Fibroblast of upper back skin (primary cell): Measurements from ENCODE around the gene SRM.

Experiments
- DNase-seq: peaks from one replicate; pipeline ENCODE4 v3.0.0-alpha.2; 2013

Gene SRM

DNA sequence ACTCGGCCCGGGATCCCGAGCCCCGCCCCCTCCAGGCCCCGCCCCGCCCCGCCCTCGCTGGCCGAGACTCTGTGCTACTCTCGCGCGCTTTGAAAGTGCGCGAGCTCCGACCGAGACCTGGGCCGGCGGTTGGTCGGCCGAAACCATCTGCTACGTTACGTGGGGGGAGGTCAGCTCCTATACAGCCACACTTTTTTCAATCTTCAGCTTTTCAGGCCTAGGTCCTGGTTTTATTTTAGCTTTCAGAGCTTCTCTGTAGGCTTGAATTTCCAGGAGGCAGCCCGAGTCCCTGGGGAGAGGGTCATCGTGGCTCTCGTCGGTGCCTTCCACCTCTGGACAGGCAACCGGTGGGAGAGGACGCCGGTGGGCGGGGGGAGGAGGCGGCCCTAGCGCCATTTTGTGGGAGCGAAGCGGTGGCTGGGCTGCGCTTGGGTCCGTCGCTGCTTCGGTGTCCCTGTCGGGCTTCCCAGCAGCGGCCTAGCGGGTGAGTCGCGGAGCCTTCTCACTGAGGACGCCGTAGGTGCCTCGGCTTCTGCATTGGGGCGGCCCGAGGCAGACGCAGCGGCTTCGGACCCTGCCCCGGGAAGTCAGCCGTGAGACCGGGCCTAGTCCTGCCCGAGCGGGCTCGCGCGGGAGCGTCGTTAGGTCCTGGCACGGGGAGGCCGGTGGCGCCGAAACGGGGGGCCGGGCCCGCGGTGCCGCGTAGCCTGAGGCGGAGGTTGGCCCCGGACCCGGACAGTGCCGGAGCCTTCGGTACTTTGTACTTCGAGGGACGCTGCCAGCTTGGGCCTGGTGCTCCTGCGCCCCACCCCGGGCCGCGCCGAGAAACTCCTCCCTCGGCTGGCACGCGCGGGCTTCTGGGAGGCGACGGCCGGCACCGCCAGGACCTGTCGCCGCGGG is 47.3 kb downstream of the SRM start, which contains the start of gene TARDBP:
Gene TARDBP (plus strand): TSS at position 395 of the 900 bp plus-strand sequence. CDS start 1,074 bp downstream, outside the sequence.
- peak; percentile 88 for DNase-seq
